ENCODE measurements around the gene ELL. TPM values are rescaled to one million over a fixed set of nuclear protein-coding genes. Genes with fewer than 3 reads are reported as not detected.

ELL gene
- total and polyA plus RNA-seq, 9 of the 15 experiments (the other 6 are each of a cell fraction or from before 2014, with no cell fraction given): 0.24 to 22.5 (median 4.1) TPM

GRCh38 chr19:18484992-18485391, 36.9 kb downstream of the ELL start (continued):
- TF ChIP-seq THRA (IDR thresholded peaks at IDR 0.05) (no peak), ATF7 (IDR thresholded peaks at IDR 0.05) (0 out of 2 replicates have a peak, but pooled peaks have one; percentile 16), PPARD (CRISPR knock-in tag; IDR thresholded peaks at IDR 0.05) (no peak), ARID3B (CRISPR knock-in tag; IDR thresholded peaks at IDR 0.05; ENCODE audit: borderline replicate concordance) (0 out of 2 replicates have a peak, but pooled peaks have one; percentile 5), TFAP4 (CRISPR knock-in tag; IDR thresholded peaks at IDR 0.05; ENCODE audit: borderline replicate concordance) (peak; percentile 24; the same call in 1 of the 2 replicates), RAD21 (CRISPR knock-in tag; conservative IDR thresholded peaks at IDR 0.05 in 1 of 2, IDR thresholded peaks at IDR 0.05 in 1 of 2) (peak; percentile 13 to 37; a peak in 3 of 4 replicates), MAZ (CRISPR knock-in tag; conservative IDR thresholded peaks at IDR 0.05 in 1 of 2, IDR thresholded peaks at IDR 0.05 in 1 of 2) (peak in 1 of 2 experiments; percentile 36; a peak in 1 of 4 replicates)
